OCI-LY3 (cell line): ENCODE results near the gene FYB1.

Experiments used
- CTCF ChIP-seq: fragments of 200-600, 300-600 bp; sonication (generic); IDR thresholded peaks from 2 replicates; pipeline ENCODE4 v1.5.1; 2014; ENCODE audit warnings: antibody characterized with exemption, low read length, low read depth
- EZH2phosphoT487 ChIP-seq: fragments of 200-600 bp; shearing (Covaris generic); IDR thresholded peaks from 2 replicates; pipeline ENCODE4 v1.6.1; 2018; ENCODE audit warnings: antibody characterized with exemption, mixed run types, low read depth

- TF ChIP-seq CTCF (no peak), EZH2phosphoT487 (no peak)
Observed at GRCh38 chr5:39220280-39221030, 1.1 kb upstream of the FYB1 start.
